Vagina (tissue), 2 donors: ENCODE results near the gene ANXA8.

Source experiments
- POLR2A ChIP-seq, 2 donors: fragments of 450-650 bp; IDR thresholded peaks; one replicate each; pipeline ENCODE4 v1.6.1; 2017; ENCODE audit warnings: antibody characterized with exemption in 2 of 2, mild to moderate bottlenecking in 2 of 2, moderate library complexity in 2 of 2
- TF ChIP-seq, protein P1 (sequence below), 3 experiments: fragments of 450-650 bp in 2 of 3; fragments of 200-600 bp in 1 of 3; sonication (generic) in 1 of 3; IDR thresholded peaks; one replicate each; pipeline ENCODE4 v1.5.1; 2017 to 2019; ENCODE audit warnings: antibody characterized with exemption in 3 of 3, mild to moderate bottlenecking in 2 of 3, moderate library complexity in 2 of 3

DNA sequence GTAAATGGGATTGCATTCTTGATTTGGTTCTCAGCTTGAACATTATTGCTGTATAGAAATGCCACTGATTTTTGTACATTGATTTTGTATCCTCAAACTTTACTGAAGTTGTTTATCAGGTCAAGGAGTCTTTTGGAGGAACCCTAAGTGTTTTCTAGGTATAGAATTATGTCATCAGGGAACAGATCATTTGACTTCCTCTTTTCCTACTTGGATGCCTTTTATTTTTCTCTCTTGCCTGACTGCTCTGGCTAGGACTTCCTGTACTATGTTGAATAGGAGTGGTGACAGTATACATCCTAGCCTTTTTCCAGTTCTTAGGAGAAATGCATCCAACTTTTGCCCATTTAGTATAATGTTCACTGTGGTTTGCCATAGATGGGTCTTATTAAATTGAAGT lies 48.8 kb downstream of the ANXA8 start:
- TF ChIP-seq, protein P1, sequence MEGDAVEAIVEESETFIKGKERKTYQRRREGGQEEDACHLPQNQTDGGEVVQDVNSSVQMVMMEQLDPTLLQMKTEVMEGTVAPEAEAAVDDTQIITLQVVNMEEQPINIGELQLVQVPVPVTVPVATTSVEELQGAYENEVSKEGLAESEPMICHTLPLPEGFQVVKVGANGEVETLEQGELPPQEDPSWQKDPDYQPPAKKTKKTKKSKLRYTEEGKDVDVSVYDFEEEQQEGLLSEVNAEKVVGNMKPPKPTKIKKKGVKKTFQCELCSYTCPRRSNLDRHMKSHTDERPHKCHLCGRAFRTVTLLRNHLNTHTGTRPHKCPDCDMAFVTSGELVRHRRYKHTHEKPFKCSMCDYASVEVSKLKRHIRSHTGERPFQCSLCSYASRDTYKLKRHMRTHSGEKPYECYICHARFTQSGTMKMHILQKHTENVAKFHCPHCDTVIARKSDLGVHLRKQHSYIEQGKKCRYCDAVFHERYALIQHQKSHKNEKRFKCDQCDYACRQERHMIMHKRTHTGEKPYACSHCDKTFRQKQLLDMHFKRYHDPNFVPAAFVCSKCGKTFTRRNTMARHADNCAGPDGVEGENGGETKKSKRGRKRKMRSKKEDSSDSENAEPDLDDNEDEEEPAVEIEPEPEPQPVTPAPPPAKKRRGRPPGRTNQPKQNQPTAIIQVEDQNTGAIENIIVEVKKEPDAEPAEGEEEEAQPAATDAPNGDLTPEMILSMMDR (IDR thresholded peaks at IDR 0.05), result no peak
- no peak for TF ChIP-seq POLR2A (IDR thresholded peaks at IDR 0.05)
